Upper lobe of left lung (tissue), 4 donors: ENCODE measurements around the gene PGBD5.

Source experiments
- CTCF ChIP-seq, 6 experiments: fragments of 450-650 bp in 4 of 6; fragments of 200-600 bp in 2 of 6; sonication (generic) in 2 of 6; IDR thresholded peaks; one replicate each; pipeline ENCODE4 v1.5.1; 2016 to 2019; ENCODE audit warnings: antibody characterized with exemption in 6 of 6
- POLR2A ChIP-seq, 4 donors: fragments of 450-650 bp; IDR thresholded peaks; one replicate each; pipeline ENCODE4 v1.5.1; 2016 to 2017; ENCODE audit warnings: antibody characterized with exemption in 4 of 4, mild to moderate bottlenecking in 2 of 4
- POLR2AphosphoS5 ChIP-seq, 2 donors: sonication (generic); formaldehyde crosslinking; IDR thresholded peaks; one replicate each; pipeline ENCODE4 v1.5.1; 2017; ENCODE audit warnings: antibody characterized with exemption in 2 of 2

- TF ChIP-seq POLR2AphosphoS5 (IDR thresholded peaks at IDR 0.05) (no peak), POLR2A (IDR thresholded peaks at IDR 0.05) (no peak), CTCF (IDR thresholded peaks at IDR 0.05) (no peak)
Measured at GRCh38 chr1:230355594-230355993, 70.5 kb downstream of the PGBD5 start.
